Measurements from ENCODE around the gene SFTPD.

- no peak for TF ChIP-seq POLR2A (IDR thresholded peaks at IDR 0.05; ENCODE audit: low read length)
- no peak for TF ChIP-seq GATA1 (IDR thresholded peaks at IDR 0.05; ENCODE audit: low read depth, low read length)
Measured at GRCh38 chr10:79976999-79977398, 28.1 kb upstream of the SFTPD start.
